GM18507 (cell line): ENCODE results near the gene CRISPLD2.
A peak's percentile ranks its signal among the peaks of the same experiment; 100 is the strongest.

Experiments
- DNase-seq: peaks from one replicate; pipeline ENCODE4 v3.0.0; 2011; ENCODE audit warnings: low read depth; ENCODE audit not compliant: insufficient read length; ENCODE audit errors: extremely low spot score
- FAIRE-seq: peaks from 2 replicates; lab custom pipeline; 2011; peaks lifted over from hg19 to GRCh38; lab: Jason Lieb, UNC

CRISPLD2 gene

GRCh38 chr16:84893849-84894599, 74.2 kb downstream of the CRISPLD2 start:
- peak; percentile 82 for FAIRE-seq
- DNase-seq: no peak

GRCh38 chr16:84895016-84895415, 75.2 kb downstream of the CRISPLD2 start:
- DNase-seq (no peak), FAIRE-seq (no peak)

- DNase-seq (no peak), FAIRE-seq (no peak)
These were observed 77.1 kb downstream of the CRISPLD2 start for GRCh38 chr16:84896847-84897246.

GRCh38 chr16:84897911-84898377, 78.2 kb downstream of the CRISPLD2 start:
- no peak for FAIRE-seq
- DNase-seq: no peak

- FAIRE-seq (no peak), DNase-seq (no peak)
These were observed 78.7 kb downstream of the CRISPLD2 start for GRCh38 chr16:84898447-84898846.

- DNase-seq (no peak), FAIRE-seq (no peak)
These were observed 79.6 kb downstream of the CRISPLD2 start for GRCh38 chr16:84899414-84899813.

GRCh38 chr16:84905965-84906460, 86.2 kb downstream of the CRISPLD2 start:
- FAIRE-seq (no peak), DNase-seq (no peak)

GRCh38 chr16:84907051-84907450, 87.3 kb downstream of the CRISPLD2 start:
- no peak for DNase-seq
- no peak for FAIRE-seq

GRCh38 chr16:84907575-84907974, 87.8 kb downstream of the CRISPLD2 start:
- FAIRE-seq: no peak

GRCh38 chr16:84909476-84910085, 89.8 kb downstream of the CRISPLD2 start:
- FAIRE-seq: no peak

More at GRCh38 chr16:84907575-84907974, 87.8 kb downstream of the CRISPLD2 start:
- no peak for DNase-seq

GRCh38 chr16:84911486-84912216, 91.9 kb downstream of the CRISPLD2 start:
- DNase-seq: no peak
- FAIRE-seq: no peak

More at GRCh38 chr16:84909476-84910085, 89.8 kb downstream of the CRISPLD2 start:
- DNase-seq: no peak

GRCh38 chr16:84913315-84913714, 93.5 kb downstream of the CRISPLD2 start:
- DNase-seq: no peak
- FAIRE-seq: no peak

- DNase-seq (no peak), FAIRE-seq (no peak)
These were observed 94.5 kb downstream of the CRISPLD2 start for GRCh38 chr16:84914273-84914672.

- DNase-seq (no peak), FAIRE-seq (no peak)
These were observed 96.4 kb downstream of the CRISPLD2 start for GRCh38 chr16:84916178-84916577.

- DNase-seq: no peak
- FAIRE-seq: no peak
These were observed 97.1 kb downstream of the CRISPLD2 start for GRCh38 chr16:84916850-84917249.

GRCh38 chr16:84917492-84917891, 97.7 kb downstream of the CRISPLD2 start:
- no peak for DNase-seq
- no peak for FAIRE-seq

- no peak for DNase-seq
- FAIRE-seq: no peak
These were observed 98.5 kb downstream of the CRISPLD2 start for GRCh38 chr16:84918006-84918909.

GRCh38 chr16:84919269-84919668, 99.5 kb downstream of the CRISPLD2 start:
- DNase-seq: no peak

GRCh38 chr16:84919708-84920107, 99.9 kb downstream of the CRISPLD2 start:
- FAIRE-seq (no peak), DNase-seq (no peak)

More at GRCh38 chr16:84919269-84919668, 99.5 kb downstream of the CRISPLD2 start:
- FAIRE-seq: no peak
